Astrocyte (in vitro differentiated cells and primary cell): Measurements from ENCODE around the gene LZTS2.

Source experiments
- EZH2 ChIP-seq: IDR thresholded peaks from 2 replicates; pipeline ENCODE4 v1.6.1; 2012; ENCODE audit warnings: mild to moderate bottlenecking, low read length, inconsistent platforms; ENCODE audit not compliant: insufficient read depth
- TF ChIP-seq, protein P1 (sequence below): IDR thresholded peaks from 2 replicates; pipeline ENCODE4 v1.5.1; 2011; ENCODE audit warnings: low read depth, mild to moderate bottlenecking, inconsistent platforms, low read length, moderate library complexity; ENCODE audit not compliant: insufficient read depth

DNA sequence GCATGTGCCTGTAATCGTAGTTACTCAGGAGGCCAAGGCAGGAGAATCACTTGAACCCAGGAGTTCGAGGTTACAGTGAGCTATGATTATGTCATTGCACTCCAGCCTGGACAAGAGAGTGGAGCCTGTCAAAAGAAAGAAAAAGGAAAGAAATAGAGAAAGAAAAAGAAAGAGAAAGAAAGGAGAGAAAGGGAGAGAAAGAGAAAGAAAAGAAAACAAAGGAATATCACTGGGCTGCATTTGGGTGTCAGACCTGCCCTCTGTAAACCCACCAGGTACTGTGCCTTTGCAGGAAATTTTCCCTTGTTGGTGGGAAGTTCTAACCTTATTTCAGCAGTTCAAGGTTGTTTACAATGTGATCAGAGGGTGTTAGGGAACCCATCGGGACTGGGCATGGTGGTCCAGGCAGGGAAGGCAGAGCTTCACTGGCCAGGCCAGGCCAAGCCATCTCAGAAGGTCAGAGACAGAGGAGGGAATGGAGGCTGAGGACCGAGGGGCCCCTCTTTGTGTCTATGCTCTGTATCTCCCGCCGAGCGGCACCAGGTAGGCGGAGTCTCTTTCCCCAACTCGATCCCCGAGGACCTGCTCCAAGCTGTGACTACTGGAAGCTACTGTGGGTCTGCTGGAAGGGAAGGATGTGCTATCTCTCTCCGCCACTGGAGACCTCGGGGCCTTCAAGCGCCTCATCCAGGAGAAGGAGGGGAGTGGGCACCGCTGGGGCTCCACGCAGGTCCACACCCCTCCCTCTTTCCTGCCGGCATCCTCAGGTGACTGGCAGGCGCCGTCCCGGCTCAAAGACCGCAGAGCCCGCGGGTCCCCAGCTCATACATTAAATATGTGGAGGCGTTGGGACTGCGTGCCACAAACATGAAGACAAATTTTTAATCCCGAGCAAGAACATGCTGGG, 47.0 kb downstream of the LZTS2 start:
- TF ChIP-seq, protein P1, sequence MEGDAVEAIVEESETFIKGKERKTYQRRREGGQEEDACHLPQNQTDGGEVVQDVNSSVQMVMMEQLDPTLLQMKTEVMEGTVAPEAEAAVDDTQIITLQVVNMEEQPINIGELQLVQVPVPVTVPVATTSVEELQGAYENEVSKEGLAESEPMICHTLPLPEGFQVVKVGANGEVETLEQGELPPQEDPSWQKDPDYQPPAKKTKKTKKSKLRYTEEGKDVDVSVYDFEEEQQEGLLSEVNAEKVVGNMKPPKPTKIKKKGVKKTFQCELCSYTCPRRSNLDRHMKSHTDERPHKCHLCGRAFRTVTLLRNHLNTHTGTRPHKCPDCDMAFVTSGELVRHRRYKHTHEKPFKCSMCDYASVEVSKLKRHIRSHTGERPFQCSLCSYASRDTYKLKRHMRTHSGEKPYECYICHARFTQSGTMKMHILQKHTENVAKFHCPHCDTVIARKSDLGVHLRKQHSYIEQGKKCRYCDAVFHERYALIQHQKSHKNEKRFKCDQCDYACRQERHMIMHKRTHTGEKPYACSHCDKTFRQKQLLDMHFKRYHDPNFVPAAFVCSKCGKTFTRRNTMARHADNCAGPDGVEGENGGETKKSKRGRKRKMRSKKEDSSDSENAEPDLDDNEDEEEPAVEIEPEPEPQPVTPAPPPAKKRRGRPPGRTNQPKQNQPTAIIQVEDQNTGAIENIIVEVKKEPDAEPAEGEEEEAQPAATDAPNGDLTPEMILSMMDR, result no peak
- no peak for TF ChIP-seq EZH2
